Measurements from ENCODE around the gene PIGP.
"Not testable (repeated sequence)": the region's sequence is repeated elsewhere in the genome, so short reads cannot be mapped to it uniquely, and the experiment has no call there.

The PIGP gene

GRCh38 chr21:37072988-37073416 lies at the start of gene PIGP, which contains the start of gene TTC3:
PIGP (minus strand) TSS chr21:37073071; CDS start chr21:37072515, 556 bp downstream.
TTC3 (plus strand) TSS chr21:37073254; CDS start chr21:37087258, 14,004 bp downstream.
- peak; percentile 92 to 98 for DNase-seq (ENCODE audit: low read depth in 2 of 2)

GRCh38 chr21:37119421-37120218 lies 46.7 kb upstream of the PIGP start:
- no peak for DNase-seq (ENCODE audit: low read depth in 2 of 2)

GRCh38 chr21:37118187-37118826 lies 45.4 kb upstream of the PIGP start:
- DNase-seq (ENCODE audit: low read depth in 2 of 2), result no peak

GRCh38 chr21:37117204-37117603 lies 44.3 kb upstream of the PIGP start:
- DNase-seq (ENCODE audit: low read depth in 2 of 2), result no peak

- DNase-seq (ENCODE audit: low read depth in 2 of 2), result not testable (repeated sequence)
Measured at GRCh38 chr21:37116459-37116858, 43.6 kb upstream of the PIGP start.

- DNase-seq (ENCODE audit: low read depth in 2 of 2), result not testable (repeated sequence)
Measured at GRCh38 chr21:37114301-37114700, 41.4 kb upstream of the PIGP start.

GRCh38 chr21:37111029-37111428 lies 38.2 kb upstream of the PIGP start:
- not testable (repeated sequence) for DNase-seq (ENCODE audit: low read depth in 2 of 2)

- DNase-seq (ENCODE audit: low read depth in 2 of 2), result no peak
Measured at GRCh38 chr21:37106998-37107397, 34.1 kb upstream of the PIGP start.

GRCh38 chr21:37102746-37103145 lies 29.9 kb upstream of the PIGP start:
- not testable (repeated sequence) for DNase-seq (ENCODE audit: low read depth in 2 of 2)

- DNase-seq (ENCODE audit: low read depth in 2 of 2), result no peak
Measured at GRCh38 chr21:37101384-37101783, 28.5 kb upstream of the PIGP start.

- DNase-seq (ENCODE audit: low read depth in 2 of 2), result no peak
Measured at GRCh38 chr21:37100316-37100715, 27.4 kb upstream of the PIGP start.

- DNase-seq (ENCODE audit: low read depth in 2 of 2), result no peak
Measured at GRCh38 chr21:37098751-37099150, 25.9 kb upstream of the PIGP start.

GRCh38 chr21:37095821-37096220 lies 22.9 kb upstream of the PIGP start:
- no peak for DNase-seq (ENCODE audit: low read depth in 2 of 2)

- DNase-seq (ENCODE audit: low read depth in 2 of 2), result no peak
Measured at GRCh38 chr21:37093977-37094376, 21.1 kb upstream of the PIGP start.

- DNase-seq (ENCODE audit: low read depth in 2 of 2), result no peak
Measured at GRCh38 chr21:37088186-37088735, 15.4 kb upstream of the PIGP start.

GRCh38 chr21:37087188-37087587 lies 14.3 kb upstream of the PIGP start:
- DNase-seq (ENCODE audit: low read depth in 2 of 2), result no peak

- no peak for DNase-seq (ENCODE audit: low read depth in 2 of 2)
Measured at GRCh38 chr21:37085726-37086125, 12.9 kb upstream of the PIGP start.

GRCh38 chr21:37082856-37083528 lies 10.1 kb upstream of the PIGP start:
- DNase-seq (ENCODE audit: low read depth in 2 of 2), result no peak

GRCh38 chr21:37082375-37082774 lies 9.5 kb upstream of the PIGP start:
- DNase-seq (ENCODE audit: low read depth in 2 of 2), result no peak

GRCh38 chr21:37079211-37079824 lies 6.4 kb upstream of the PIGP start:
- DNase-seq (ENCODE audit: low read depth in 2 of 2), result no peak

- no peak for DNase-seq (ENCODE audit: low read depth in 2 of 2)
Measured at GRCh38 chr21:37077403-37077802, 4.5 kb upstream of the PIGP start.
